HPDE6-E6E7 (cell line): ENCODE results near the gene FUCA1.
A peak's percentile ranks its signal among the peaks of the same experiment; 100 is the strongest.
"Not testable (repeated sequence)": the region's sequence is repeated elsewhere in the genome, so short reads cannot be mapped to it uniquely, and the experiment has no call there.

Source experiments
- DNase-seq: peaks from one replicate; pipeline ENCODE4 v3.0.0; 2011; ENCODE audit warnings: missing footprints; ENCODE audit errors: extremely low spot score

Gene FUCA1

DNA sequence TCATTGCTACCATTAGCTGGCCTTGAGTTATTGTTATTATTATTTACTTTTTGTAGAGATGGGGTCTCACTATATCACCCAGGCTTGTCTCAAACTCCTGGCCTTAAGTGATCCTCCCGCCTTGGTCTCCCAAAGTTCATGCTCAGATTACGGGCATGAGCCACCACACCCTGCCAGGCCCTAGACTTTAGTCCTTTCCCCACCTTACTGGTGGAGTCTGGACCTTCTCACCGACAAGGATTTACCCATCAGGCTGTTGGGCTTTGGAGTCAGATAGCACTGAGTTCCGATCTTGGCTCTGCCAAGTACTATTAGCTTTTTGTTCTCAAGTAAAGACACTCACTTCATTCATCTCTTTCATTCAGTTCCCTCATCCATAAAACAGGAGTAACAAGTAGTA is 27.9 kb upstream of the FUCA1 start:
- no peak for DNase-seq

DNA sequence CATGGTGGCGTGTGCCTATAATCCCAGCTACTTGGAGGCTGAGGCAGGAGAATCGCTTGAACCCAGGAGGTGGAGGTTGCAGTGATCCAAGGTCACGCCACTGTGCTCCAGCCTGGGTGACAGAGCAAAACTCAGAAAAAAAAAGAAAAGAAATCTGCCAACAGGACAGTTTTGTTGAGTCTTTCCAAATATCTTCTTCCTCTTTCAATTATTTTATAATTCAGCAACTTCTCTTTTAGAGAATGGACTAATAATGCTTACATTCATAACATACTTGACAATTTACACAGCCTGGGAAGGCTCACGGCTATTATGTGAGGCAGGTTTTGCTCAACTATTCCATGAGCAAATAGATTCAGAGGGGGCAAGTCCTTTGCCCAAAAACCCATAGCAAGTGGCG is 27.0 kb upstream of the FUCA1 start:
- DNase-seq = no peak

DNA sequence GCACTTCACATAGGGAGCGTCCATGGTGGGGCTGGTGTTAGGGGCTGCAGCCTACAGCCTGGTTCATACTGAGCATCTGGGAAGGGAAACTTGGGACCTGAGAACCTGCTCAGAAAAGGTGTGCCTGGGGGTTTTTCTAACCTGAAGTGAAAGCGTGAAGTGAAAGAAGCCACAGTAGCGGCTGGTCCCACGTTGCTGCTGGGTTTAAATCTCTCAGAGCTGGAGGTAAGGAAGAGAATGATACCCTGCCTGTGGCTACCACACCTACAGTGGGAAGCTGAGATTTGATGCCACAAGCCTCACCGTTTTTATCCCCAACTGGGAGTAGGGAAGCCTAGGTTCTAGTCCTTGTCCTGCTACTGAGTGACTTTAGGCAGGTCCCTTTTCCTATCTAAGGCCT is 21.0 kb upstream of the FUCA1 start:
- no peak for DNase-seq

DNA sequence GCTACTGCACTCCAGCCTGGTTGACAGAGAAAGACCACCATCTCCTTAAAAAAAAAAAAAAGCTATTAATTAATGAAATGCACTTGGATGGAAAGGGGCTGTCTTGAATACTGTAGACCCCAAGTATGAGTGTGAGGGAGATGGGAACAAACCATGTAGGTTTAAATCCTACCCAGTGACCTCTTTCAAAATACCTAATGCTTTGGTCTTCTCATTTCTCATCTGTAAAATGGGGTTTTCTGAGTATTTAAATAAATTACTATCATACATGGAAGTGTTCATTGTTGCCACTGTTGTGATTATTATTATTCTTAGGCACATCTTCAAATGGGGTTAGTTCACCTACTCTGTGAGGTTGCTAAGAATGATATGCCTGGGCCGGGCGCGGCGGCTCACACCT is 17.1 kb upstream of the FUCA1 start:
- DNase-seq = no peak

DNA sequence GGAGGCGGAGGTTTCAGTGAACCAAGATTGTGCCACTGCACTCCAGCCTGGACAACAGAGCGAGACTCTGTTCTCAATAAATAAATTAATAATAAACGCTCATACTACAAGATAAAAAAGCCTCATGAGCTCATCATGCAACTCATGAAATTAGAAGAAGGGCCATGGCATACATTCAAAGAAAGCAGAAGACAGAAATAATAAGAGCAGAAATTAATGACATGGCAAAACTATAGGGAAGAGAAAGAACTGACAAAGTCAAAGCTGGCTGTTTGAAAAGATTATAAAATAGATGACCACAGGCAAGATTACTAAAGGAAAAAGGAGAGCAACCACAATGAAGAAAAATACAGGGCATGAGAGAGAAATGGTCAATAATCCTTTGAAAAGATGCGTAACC is 14.7 kb upstream of the FUCA1 start:
- DNase-seq = no peak

DNA sequence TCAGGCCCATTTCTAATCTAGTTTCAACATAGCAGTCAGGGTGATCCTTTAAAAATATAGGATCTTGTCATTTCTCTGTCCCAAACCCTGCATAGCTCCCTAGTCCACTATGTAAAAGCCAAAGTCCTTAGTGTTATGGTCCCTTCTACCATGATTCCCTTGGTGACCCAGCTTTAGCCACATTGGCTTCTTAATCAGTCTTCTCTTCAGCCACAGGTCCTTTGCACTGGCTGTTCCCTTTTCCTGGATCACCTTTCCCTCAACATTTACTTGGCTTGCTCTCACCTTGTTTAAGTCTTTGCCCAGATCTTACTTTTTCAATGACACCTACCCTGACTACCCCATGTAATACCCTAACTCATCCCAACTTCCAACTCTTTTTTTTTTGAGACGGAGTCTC is 11.7 kb upstream of the FUCA1 start:
- no peak for DNase-seq

DNA sequence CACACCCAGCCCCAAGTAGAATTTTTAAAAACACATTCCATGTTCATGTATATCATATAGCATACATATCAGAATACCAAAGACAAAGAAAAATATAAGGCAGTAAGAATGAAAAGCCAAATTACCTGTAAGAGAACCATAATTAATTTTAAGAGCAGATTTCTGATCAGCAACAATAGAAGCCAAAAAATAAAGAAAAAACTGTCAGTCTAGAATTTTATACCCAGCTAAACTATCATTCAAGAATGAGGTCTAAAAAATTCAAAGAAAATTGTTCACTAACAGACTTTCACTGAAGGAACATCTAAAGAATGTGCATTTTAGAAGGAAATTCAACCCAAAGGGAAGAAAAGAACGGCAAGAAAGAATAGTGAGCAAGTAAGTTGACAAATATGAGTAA is 10.6 kb upstream of the FUCA1 start:
- no peak for DNase-seq

DNA sequence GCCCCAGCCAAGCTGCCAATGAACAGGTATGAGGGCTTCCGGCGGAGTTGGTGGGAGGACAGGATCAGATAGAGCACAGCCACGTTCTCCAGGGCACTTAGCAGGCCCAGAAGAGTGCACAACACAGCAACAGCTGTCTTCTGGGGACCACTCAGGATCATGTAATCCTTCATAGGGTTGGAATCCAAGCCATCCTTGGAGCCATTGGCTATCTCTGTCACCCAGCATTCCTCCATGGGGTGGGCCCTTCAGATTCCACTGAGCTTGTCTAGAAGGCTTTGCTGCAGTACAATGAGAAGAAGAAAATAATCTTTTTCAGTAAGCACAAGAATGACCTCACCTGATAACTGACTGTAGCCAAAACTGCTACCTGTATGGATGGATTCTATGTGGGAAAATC is 7.3 kb upstream of the FUCA1 start:
- no peak for DNase-seq

DNA sequence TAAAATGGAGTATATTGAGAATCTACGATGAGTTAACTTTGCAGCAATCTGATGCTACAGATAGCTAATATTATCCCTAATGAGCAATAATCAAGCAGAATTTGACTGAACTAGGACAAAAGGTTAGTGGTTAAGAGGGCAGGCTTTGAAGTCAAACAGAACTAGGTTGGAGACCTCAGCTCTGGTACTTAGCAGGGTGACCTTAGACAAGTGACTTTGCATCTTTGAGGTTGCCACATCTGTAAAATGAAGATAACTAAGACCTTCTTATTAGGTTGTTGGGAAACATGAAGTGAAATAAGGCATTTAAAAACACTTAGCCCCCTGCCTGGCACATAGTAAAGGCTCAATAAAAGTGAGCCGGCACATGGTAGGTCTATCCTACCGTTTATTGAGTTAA is 4.3 kb upstream of the FUCA1 start:
- no peak for DNase-seq

DNA sequence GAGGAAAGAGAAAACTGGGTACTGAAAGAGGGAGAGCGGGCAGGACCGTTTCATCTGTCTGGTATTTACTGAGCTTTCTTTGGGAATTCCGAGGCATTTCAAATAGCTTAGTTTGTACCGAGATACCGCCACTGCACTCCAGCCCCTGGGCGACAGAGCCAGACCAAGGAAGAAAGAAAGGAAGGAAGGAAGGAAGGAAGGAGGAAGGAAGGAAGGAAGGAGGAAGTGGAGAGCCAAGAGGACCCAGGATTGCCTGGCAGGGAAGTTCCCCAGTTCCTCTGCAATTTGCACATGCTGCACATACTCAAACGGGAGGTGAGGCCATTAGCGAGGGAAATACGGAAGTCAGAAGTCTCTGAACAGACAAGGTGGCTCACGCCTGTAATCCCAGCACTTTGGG is 961 bp upstream of the FUCA1 start:
- DNase-seq = no peak

DNA sequence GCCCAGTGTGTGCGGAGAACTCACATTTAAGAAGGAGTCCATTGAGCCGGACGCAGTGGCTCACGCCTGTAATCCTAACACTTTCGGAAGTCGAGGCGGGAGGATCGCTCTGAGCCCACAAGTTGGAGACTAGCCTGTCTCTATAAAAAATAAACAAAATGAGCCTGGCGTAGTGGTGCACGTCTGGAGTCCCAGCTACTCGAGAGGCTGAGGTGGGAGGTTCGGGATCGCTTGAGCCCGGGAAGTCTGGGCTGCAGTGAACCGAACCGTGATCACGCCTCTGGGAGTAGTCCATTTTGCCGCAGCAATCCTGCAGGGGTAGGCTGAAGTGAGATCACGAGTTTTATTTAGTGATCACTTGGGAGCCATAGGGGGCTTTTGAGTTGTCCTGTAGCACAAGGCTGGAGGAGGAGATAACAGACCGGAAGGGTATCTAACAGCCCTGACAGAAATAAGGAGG is 497 bp upstream of the FUCA1 start:
- no peak for DNase-seq

DNA sequence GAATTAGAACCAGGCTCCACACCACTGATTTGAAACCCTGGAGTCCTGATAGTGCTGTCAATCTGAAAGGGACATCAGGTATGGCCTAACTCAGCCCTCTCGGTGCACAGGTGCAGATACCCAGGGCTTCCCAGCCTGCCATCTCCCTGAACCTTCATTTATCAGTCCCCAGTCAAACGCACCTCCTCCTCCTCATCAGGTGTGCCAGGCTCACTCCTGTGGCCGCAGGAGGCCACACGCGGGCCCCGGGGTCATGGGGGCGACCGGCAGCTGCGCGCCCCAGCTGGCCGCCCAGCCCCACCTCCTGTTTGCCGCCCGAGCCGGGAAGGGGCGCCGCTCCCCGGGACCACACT is 572 bp downstream of the FUCA1 start:
- DNase-seq = peak; percentile 14

DNA sequence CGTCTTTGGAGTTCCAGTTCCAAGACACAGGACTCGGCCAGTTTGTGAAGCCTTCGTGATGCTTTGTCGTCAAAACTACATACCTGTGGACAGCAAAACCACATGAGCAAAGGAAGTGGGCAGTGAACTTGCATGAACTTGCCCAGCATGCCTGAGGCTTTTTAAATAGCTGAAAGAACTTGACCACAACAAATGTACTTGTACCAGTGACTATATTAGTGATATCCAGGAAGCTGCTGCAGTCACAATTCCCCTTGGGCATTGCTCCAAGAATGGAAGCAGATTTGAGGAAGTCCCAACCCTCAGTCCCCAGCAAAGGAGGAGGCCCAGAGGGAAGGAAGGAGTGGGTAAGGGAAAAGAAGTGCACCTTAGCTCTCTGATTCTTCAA is 2.6 kb downstream of the FUCA1 start:
- DNase-seq = peak; percentile 82

DNA sequence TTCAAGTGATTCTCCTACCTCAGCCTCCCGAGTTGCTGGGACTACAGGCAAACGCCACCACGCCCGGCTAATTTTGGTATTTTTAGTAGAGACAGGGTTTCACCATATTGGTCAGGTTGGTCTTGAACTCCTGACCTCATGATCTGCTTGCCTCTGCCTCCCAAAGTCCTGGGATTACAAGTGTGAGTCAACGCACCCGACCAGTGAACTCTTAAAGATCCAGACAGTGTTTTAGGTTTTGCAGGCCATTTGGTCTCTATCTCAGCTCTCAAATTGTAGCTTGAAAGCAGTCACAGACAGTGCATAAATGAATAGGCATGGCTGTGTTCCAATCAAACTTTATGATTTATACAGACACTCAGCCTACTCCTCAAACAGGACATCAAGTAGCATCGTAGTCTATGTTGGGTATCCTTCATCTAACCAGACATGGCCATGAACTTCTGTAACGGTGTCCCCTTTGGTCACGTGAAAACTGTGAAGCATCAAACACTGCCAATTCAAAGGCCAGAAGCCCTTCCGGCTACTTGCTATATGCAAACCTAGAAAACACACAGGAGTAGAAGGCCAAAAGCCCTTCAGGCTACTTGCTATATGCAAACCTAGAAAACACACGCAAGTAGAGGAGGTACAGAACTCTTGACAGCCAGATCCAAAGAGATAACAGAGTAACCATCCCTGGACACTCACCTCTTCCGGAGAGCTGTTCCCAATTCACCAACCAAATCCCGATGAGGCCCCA is 3.1 kb downstream of the FUCA1 start:
- no peak for DNase-seq

DNA sequence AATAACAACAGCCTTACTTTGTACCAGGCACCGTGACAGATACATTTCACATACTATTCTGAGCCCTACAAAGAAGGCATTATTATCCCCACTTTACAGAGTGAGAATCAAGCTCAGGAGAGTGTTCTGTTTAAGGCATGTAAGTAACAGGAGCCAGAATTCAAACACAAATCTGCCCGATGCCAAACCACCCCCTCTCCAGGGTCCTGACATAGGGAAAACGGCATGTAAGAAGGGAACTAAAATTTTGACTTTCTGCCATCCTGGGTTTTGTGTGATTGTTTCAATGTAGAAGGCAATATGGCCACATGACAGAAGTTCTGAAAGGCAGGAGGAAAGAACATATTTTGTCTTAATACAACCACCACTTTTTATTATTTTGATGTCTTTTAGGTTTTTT is 5.5 kb downstream of the FUCA1 start:
- no peak for DNase-seq

DNA sequence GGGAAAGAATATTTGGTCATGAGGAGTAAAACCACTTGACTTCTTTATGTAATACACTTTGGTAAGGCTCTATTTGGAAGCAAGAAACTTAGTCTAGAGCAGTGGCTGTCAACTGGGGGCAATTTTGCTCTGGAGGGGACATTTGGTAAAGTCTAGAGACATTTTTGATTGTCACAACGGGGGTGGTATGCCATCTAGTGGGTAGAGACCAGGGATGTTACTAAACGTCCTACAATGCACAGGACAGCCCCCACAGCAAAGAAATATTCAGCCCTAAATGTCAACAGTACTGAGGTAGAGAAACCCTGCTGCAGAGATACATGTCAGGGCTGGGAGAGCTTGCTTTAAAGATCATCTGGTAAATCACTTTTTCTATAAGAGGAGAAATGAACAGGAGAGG is 13.5 kb downstream of the FUCA1 start:
- DNase-seq = no peak

DNA sequence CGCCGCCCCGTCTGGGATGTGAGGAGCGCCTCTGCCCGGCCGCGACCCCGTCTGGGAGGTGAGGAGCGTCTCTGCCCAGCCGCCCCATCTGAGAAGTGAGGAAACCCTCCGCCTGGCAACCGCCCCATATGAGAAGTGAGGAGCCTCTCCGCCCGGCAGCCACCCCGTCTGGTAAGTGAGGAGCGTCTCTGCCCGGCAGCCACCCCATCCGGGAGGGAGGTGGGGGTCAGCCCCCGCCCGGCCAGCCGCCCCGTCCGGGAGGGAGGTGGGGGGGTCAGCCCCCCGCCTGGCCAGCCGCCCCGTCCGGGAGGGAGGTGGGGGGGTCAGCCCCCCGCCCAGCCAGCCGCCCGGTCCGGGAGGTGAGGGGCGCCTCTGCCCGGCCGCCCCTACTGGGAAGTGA is 15.0 kb downstream of the FUCA1 start:
- DNase-seq = not testable (repeated sequence)

DNA sequence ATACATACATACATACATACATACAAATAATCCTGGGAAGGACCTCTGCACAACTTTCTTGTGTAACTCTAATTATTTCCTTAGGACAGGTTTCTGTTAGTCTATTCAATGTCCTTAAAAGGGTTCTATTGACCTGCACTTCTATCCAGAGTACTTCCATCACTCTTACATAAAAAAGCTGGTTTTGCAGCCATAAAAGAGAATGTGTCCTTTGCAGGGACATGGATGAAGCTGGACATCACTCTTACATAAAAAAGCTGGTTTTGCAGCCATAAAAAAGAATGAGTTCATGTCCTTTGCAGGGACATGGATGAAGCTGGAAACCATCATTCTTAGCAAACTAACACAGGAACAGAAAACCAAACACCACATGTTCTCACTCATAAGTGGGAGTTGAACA is 16.7 kb downstream of the FUCA1 start:
- DNase-seq = not testable (repeated sequence)

DNA sequence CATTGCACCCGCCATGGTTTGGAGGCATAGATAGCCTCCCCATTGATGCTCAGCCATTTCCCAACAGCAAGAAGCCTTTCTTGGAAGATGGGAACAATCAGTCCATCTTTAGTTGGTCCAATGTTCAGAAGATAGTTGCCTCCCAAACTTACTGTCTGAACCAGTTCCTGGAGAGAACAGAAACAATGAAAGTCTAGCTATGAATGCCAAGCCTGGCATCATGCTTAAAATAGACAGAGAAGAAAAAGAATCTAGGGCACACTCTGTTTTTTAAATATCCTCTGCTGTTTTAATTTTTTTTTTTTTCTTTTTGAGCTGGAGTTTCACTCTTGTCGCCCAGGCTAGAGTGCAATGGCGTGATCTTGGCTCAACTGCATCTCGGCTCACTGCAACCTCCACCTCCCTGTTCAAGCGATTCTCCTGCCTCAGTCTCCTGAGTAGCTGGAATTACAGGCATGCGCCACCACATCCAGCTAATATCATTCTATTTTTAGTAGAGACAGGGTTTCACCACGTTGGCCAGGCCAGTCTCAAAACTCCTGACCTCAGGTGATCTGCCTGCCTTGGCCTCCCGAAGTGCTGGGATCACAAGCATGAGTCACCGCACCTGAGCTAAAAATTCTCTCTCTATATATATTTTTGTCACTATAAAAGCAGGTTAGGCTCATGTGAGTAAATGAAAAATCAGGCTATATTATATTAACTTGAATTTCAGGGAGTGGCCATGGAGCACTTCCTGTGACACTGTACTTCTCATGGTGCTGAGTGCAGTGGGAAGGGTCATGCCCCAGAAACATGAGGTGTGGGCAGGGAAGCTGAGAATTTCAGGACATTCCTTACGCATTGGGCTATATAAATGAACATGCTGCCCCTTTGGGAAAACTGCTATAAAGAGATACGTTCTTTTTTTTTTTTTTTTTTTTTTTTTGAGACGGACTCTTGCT is 19.1 kb downstream of the FUCA1 start:
- no peak for DNase-seq

DNA sequence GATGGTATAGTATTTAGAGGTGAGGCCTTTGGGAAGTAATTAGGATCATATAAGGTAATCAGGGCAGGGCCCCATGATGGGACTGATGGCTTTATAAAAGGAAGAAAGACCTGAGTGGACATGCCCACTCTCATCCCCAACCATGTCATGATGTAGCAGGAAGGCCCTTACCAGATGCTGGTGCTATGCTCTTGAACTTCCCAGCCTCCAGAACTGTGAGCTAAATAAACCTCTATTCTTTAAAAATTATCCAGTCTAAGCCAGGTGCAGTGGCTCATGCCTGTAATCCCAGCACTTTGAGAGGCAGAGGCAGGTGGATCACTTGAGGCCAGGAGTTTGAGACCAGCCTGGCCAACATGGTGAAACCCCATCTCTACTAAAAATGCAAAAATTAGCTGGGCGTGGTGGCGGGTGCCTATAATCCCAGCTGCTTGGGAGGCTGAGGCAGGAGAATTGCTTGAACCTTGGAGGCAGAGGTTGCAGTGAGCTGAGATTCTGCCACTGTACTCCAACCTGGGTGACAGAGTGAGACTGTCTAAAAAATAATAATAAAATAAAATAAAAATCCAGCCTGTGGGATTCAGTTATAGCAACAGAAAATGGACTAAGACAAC is 20.5 kb downstream of the FUCA1 start:
- DNase-seq = not testable (repeated sequence)

DNA sequence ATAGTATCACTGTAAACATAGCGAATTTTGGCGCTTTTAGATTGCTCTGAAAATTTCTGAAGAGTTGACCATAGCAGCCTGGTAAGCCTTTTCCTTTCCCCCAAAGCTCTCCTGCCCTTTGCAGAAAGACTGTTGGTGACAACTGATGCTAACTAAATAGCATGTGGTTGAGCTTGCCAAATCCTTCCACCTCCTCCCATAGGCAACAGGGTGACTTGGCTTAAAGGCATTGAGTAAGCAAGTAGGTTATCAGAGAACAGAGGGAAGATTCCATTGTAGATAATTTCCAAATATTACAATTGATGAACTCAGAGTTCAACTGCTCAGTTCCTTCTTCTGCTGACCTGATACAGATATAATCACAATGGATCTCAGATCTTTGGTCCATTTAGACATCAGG is 22.9 kb downstream of the FUCA1 start:
- DNase-seq = no peak

DNA sequence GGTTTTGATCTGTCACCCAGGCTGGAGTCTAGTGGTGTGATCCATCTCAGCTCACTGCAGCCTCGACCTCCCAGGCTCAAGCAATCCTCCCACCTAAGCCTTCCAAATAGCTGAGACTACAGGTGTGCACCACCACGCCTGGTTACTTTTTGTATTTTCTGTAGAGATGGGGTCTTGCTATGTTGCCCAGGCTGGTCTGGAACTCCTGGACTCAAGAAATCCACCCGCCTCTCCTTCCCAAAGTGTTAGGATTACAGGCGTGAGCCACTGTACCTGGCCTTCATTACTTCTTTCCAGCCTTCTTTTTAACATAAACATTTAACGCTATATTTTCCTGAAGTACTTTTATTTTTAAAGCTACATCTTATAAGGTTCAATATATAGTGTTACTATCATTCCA is 24.4 kb downstream of the FUCA1 start:
- DNase-seq = no peak

DNA sequence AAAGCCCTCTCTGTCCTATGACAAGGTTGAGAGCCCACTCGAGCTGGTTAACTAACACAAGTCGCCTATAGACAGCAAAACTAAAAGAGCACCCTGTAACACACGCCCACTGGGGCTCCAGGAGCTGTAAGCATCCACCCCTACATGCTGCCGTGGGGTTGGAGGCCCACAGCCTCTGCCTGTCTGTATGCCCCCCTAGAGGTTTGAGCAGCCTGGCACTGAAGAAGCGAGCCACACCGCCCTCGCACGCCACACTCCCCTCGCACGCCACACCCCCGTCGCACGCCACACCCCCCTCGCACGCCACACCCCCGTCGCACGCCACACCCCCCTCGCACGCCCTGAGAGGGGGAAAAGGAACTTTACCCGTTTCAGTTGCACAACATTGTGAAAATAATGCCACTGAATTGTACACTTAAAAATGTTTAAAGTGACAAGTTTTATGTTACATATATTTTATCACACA is 29.7 kb downstream of the FUCA1 start:
- peak; percentile 22 for DNase-seq
